CD4-positive, alpha-beta T cell treated with Interleukin-10 for 1 hour (primary cell): ENCODE results near the gene ARHGAP42.
"Not testable (repeated sequence)": the region's sequence is repeated elsewhere in the genome, so short reads cannot be mapped to it uniquely, and the experiment has no call there.

Experiments
- DNase-seq: peaks from one replicate; pipeline ENCODE4 v3.0.0-alpha.2; 2020

ARHGAP42 gene, protein sequence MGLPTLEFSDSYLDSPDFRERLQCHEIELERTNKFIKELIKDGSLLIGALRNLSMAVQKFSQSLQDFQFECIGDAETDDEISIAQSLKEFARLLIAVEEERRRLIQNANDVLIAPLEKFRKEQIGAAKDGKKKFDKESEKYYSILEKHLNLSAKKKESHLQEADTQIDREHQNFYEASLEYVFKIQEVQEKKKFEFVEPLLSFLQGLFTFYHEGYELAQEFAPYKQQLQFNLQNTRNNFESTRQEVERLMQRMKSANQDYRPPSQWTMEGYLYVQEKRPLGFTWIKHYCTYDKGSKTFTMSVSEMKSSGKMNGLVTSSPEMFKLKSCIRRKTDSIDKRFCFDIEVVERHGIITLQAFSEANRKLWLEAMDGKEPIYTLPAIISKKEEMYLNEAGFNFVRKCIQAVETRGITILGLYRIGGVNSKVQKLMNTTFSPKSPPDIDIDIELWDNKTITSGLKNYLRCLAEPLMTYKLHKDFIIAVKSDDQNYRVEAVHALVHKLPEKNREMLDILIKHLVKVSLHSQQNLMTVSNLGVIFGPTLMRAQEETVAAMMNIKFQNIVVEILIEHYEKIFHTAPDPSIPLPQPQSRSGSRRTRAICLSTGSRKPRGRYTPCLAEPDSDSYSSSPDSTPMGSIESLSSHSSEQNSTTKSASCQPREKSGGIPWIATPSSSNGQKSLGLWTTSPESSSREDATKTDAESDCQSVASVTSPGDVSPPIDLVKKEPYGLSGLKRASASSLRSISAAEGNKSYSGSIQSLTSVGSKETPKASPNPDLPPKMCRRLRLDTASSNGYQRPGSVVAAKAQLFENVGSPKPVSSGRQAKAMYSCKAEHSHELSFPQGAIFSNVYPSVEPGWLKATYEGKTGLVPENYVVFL

DNA sequence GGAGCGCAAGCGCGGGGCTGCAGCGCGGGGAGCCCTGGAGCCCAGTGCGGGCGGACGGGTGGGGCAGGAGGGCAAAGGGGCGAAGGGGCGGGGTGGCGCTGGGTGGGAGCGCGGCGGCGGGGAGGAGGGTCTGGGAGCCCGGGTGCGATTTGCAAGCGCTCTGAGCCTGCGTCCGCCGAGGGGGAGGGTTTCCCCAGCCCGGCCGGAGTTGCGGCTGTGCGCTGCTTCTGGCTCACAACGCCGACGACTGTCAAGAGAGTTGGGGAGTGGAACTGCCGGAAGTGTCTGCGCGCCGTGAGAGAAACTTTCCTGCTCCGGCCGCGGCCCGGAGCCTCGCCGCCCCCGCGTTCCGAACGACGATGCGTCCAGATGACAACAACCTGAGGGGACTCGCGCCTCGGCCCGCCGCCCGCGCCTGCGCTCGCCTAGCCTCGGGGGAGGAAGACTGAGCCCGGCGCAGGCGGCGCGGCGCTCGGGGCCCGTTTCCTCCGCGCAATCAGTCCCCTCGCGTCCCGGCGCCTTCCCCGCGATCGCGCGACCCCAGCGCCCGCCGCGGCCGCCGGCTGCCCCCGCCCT is at the start of gene ARHGAP42:
Gene ARHGAP42 (plus strand): TSS at position 235 of the 576 bp plus-strand sequence. CDS start 391 bp downstream, outside the sequence.
- no peak for DNase-seq

GRCh38 chr11:100637706-100638105 is 49.4 kb upstream of the ARHGAP42 start:
- DNase-seq, result no peak

- DNase-seq, result no peak
These were observed 48.4 kb upstream of the ARHGAP42 start for GRCh38 chr11:100638648-100639047.

DNA sequence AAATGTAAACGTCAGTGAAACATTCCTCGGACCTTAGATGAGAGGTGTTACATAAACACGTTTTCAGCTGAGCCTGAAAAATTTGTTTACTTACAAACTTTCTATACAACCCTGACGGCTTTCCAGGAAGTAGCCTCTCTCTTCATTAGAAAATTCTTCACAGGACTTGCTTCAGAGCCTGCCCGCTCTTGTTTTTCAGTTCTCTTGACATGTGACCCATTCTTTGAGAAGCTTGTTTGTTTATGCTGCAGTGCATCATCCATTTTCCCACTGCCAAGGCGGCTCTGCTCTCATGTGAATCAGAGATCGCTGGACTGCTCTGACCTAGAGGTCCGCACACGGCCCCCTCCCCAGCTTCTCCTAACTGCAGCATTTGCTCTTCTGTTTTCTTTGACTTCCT is 47.9 kb upstream of the ARHGAP42 start:
- DNase-seq, result no peak

DNA sequence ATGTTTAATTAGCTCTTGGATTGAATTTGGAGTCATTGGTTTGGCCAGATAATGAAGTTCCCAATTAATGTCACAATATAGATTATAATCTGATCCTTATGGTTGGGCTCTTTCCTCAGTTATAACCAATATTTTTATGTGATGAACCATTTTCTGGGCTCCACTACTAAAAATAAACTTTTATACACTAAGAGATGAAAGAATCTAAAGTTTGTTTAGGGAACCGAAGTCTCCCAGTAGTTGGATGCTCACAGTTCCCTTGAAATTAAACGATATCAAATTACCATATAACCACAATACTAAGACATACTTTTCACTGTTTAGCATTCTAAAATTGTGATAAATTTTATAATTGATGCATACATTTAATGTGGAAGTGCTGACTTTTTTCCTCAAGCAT is 47.0 kb upstream of the ARHGAP42 start:
- no peak for DNase-seq

- DNase-seq, result no peak
These were observed 46.4 kb upstream of the ARHGAP42 start for GRCh38 chr11:100640646-100641045.

DNA sequence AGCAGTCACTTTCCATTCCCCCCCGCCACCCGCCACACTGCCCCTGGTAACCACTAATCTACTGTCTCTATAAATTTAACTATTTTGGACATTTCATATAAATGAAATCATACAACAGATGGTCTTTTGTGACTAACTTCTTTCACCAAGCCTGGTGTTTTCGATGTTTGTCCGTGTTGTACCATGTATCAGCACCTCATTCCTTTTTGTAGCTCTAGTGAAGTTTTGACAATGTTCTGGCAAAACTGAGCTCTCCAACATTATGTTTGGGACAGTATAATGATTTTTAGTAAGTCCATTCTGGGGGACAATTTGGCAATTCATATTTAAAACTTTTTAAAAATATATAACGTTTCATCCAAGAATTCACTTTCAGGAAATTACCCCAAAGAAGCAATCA is 45.6 kb upstream of the ARHGAP42 start:
- DNase-seq, result no peak

DNA sequence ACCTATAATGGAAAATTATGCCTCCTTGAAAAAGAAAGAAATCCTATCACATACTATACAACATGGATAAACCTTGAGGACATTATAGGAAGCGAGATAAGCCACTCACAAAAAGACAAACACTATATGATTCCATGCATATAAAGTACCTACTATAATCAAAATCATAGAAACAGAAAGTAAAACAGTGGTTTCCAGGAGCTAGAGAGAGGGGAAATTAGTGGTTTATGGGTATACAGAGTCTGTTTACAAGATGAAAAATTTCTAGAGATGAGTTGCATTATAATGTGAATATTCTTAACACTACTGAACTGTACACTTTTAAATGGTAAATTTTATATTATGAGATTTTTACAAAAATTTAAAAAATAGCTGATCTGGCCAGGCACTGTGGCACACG is 40.5 kb upstream of the ARHGAP42 start:
- DNase-seq, result no peak

GRCh38 chr11:100647861-100648260 is 39.2 kb upstream of the ARHGAP42 start:
- DNase-seq, result no peak

- DNase-seq, result no peak
These were observed 23.5 kb upstream of the ARHGAP42 start for GRCh38 chr11:100663583-100663982.

- DNase-seq, result no peak
These were observed 23.1 kb upstream of the ARHGAP42 start for GRCh38 chr11:100663996-100664395.

- DNase-seq, result not testable (repeated sequence)
These were observed 20.3 kb upstream of the ARHGAP42 start for GRCh38 chr11:100666816-100667215.

- no peak for DNase-seq
These were observed 19.6 kb upstream of the ARHGAP42 start for GRCh38 chr11:100667449-100667848.

DNA sequence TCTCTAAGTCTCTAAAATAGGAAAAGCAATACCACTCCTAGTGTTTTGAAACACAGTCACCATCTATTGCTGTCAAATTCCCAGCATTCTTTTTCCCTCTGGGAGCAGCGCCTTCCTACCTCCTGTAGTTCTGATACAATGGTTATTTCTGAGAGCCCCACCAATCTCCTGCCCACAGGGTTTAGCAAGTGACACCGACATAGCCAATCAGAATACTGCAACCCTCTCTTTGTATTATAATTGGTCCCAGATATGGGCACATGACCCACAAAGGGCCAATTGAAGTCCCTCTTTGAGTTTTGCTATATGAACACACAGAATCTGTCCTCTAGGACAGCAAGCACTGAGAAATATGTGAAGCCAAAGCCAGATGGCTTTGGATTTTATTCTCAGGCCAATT is 16.9 kb upstream of the ARHGAP42 start:
- no peak for DNase-seq

DNA sequence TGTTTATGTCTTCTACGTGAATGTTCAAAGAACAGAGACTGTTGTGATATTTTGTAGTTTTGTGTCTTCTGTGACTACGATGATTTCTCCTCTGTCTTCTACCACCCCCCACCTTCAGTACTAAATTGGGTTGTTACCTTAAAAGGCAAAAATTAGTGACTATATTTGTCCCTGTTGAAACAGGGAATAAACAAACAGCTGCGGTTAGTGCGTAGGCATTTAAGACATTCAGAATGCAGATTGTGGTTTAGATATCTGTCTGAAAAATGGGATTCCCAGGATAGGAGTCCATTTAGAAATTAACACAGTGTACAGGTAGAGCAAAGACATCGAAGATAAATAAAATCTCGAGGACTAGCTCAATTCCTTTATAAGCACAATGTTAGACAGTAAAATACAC is 15.6 kb upstream of the ARHGAP42 start:
- no peak for DNase-seq

GRCh38 chr11:100672498-100673033 is 14.5 kb upstream of the ARHGAP42 start:
- DNase-seq, result no peak

- DNase-seq, result no peak
These were observed 14.0 kb upstream of the ARHGAP42 start for GRCh38 chr11:100673063-100673462.

DNA sequence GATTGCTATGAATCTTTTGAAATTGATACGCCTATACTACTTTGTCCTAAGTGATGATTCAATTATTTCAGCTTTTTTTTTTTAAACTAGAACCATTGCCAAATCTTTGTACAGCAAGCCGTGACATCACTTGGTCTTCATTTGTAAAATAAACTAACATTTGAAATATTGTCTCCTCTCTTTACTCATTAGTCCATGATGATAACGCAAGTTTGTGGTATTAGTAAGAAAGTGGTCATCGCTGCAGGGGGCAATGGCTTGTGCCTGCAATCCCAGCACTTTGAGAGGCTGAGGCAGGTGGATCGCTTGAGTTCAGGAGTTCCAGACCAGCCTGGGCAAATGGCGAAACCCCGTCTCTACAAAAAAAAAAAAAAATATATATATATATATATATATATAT is 12.9 kb upstream of the ARHGAP42 start:
- DNase-seq, result no peak

GRCh38 chr11:100675115-100675650 is 11.9 kb upstream of the ARHGAP42 start:
- no peak for DNase-seq

DNA sequence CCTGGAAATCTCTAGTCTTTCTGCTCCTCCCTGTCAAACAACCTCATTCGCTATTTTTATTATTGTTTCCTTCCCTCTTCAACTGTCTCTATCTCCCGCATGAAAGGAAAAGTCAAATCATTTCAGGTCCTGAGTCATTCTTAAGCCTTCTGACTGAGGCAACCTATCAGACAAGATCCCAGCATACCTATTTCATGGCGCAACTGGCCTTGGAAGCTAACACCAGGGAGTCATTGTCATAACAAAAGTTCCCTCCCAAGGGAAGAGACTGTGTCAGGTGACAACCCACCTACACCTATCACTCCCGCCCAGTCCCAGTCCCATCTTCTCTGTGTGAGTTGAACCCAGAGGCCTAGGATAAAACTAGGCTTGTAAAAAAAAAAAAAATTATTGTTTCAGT is 10.2 kb upstream of the ARHGAP42 start:
- DNase-seq, result no peak

GRCh38 chr11:100677796-100678195 is 9.3 kb upstream of the ARHGAP42 start:
- DNase-seq, result no peak

DNA sequence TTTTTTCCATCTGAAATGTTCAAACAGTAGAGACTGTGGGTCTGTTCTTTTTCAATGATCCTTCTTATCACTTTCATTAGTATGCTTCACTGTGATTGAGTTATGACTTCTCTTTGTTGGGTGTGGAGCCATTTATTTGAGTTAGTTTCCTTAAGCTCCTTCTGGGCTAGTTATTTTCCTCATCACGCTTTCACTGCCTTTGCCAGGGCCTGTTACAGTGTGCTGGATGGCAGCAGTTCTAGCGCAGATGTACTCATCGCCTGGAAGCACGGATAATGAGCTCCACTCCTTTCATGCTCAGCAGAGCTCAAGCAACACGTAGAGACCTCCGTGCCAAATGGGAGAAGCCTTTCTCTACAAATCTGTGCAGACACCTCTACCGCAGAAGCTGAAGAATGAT is 7.0 kb upstream of the ARHGAP42 start:
- DNase-seq, result no peak

- peak; percentile 23 for DNase-seq
These were observed 6.0 kb upstream of the ARHGAP42 start for GRCh38 chr11:100681064-100681502.
